ENCODE measurements around the gene IGSF21. TPM values are rescaled to one million over a fixed set of nuclear protein-coding genes. Genes with fewer than 3 reads are reported as not detected.

IGSF21 gene
- total RNA-seq, 1 donor, result not detected

GRCh38 chr1:18398791-18399530 is 291.4 kb downstream of the IGSF21 start:
- DNase-seq (ENCODE audit: low read depth), result no peak
- TF ChIP-seq CTCF (IDR thresholded peaks at IDR 0.05; ENCODE audit: insufficient read depth, low read depth, low read length), result no peak
- H3K4me3 ChIP-seq (ENCODE audit: low read depth, low read length), result no peak overlapping the region

- H3K4me3 ChIP-seq (ENCODE audit: low read depth, low read length), result no peak overlapping the region
- TF ChIP-seq CTCF (IDR thresholded peaks at IDR 0.05; ENCODE audit: insufficient read depth, low read depth, low read length), result no peak
- no peak for DNase-seq (ENCODE audit: low read depth)
Observed at GRCh38 chr1:18400347-18401102, 292.9 kb downstream of the IGSF21 start.

GRCh38 chr1:18401921-18402320 is 294.3 kb downstream of the IGSF21 start:
- no peak for DNase-seq (ENCODE audit: low read depth)
- TF ChIP-seq CTCF (IDR thresholded peaks at IDR 0.05; ENCODE audit: insufficient read depth, low read depth, low read length), result no peak
- H3K4me3 ChIP-seq (ENCODE audit: low read depth, low read length), result no peak overlapping the region

GRCh38 chr1:18404460-18404859 is 296.9 kb downstream of the IGSF21 start:
- TF ChIP-seq CTCF (IDR thresholded peaks at IDR 0.05; ENCODE audit: insufficient read depth, low read depth, low read length), result no peak
- no peak overlapping the region for H3K4me3 ChIP-seq (ENCODE audit: low read depth, low read length)
- DNase-seq (ENCODE audit: low read depth), result no peak

GRCh38 chr1:18407166-18408045 is 299.8 kb downstream of the IGSF21 start:
- no peak for TF ChIP-seq CTCF (IDR thresholded peaks at IDR 0.05; ENCODE audit: insufficient read depth, low read depth, low read length)
- DNase-seq (ENCODE audit: low read depth), result no peak

GRCh38 chr1:18408656-18409370 is 301.2 kb downstream of the IGSF21 start:
- no peak for DNase-seq (ENCODE audit: low read depth)
- no peak for TF ChIP-seq CTCF (IDR thresholded peaks at IDR 0.05; ENCODE audit: insufficient read depth, low read depth, low read length)
- H3K4me3 ChIP-seq (ENCODE audit: low read depth, low read length), result no peak overlapping the region

More at GRCh38 chr1:18407166-18408045, 299.8 kb downstream of the IGSF21 start:
- H3K4me3 ChIP-seq (ENCODE audit: low read depth, low read length), result no peak overlapping the region

Data from fibroblast of villous mesenchyme (primary cell).